Measurements from ENCODE around the gene CYBC1. TPM values are rescaled to one million over a fixed set of nuclear protein-coding genes. Genes with fewer than 3 reads are reported as not detected.

Gene CYBC1
- polyA plus RNA-seq, 3 donors: 160 to 225 (median 217) TPM

GRCh38 chr17:82418001-82418986 lies 32.3 kb downstream of the CYBC1 start, which contains the start of the genes HEXD and OGFOD3:
Gene HEXD (plus strand): TSS chr17:82418347. CDS start chr17:82419800, 1,453 bp downstream.
Gene OGFOD3 (minus strand): TSS chr17:82418586. CDS start chr17:82418485, 101 bp downstream.
- peaks cover 23 to 24% of the 10 kb centered on the region in 2 donors for H3K4me1 ChIP-seq (ENCODE audit: control insufficient read depth in 1 of 2, insufficient read depth in 2 of 2, low read length in 2 of 2)
- Mint-ChIP-seq H3K9me3 (peaks cover 4 to 12% (median 9%) of the 10 kb centered on the region in 7 donors), H3K4me1 (peaks cover 23% of the 10 kb centered on the region), H3K4me3 (peak within 1 kb of the TSS; percentile 85 to 90), H3K36me3 (peaks cover 32 to 37% of the 10 kb centered on the region in 2 donors), H3K27ac (peak within 1 kb of the TSS in 4 of 7 donors; percentile 40 to 85 (median 60)), H3K27me3 (ENCODE audit: low read depth in 3 of 3) (no peaks in the 10 kb centered on the region)
- H3K9me3 ChIP-seq (replicated peaks in 1 of 2; ENCODE audit: control insufficient read depth in 1 of 2, insufficient read depth in 1 of 2, low read length in 2 of 2): peaks cover 0 to 8% of the 10 kb centered on the region in 2 donors
- intact Hi-C loops (cut with micrococcal nuclease): loop anchor here (1.0 to 2.0 kb wide), 2 partner anchors 32 to 33 kb away; partner anchors contain the start of gene CYBC1 (in 2 of the 2)
- TF ChIP-seq, protein P1, sequence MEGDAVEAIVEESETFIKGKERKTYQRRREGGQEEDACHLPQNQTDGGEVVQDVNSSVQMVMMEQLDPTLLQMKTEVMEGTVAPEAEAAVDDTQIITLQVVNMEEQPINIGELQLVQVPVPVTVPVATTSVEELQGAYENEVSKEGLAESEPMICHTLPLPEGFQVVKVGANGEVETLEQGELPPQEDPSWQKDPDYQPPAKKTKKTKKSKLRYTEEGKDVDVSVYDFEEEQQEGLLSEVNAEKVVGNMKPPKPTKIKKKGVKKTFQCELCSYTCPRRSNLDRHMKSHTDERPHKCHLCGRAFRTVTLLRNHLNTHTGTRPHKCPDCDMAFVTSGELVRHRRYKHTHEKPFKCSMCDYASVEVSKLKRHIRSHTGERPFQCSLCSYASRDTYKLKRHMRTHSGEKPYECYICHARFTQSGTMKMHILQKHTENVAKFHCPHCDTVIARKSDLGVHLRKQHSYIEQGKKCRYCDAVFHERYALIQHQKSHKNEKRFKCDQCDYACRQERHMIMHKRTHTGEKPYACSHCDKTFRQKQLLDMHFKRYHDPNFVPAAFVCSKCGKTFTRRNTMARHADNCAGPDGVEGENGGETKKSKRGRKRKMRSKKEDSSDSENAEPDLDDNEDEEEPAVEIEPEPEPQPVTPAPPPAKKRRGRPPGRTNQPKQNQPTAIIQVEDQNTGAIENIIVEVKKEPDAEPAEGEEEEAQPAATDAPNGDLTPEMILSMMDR (IDR thresholded peaks at IDR 0.05): no peak
- peaks cover 11 to 12% of the 10 kb centered on the region in 2 donors for H3K36me3 ChIP-seq (replicated peaks in 1 of 2; ENCODE audit: control insufficient read depth in 1 of 2, insufficient read depth in 2 of 2, low read length in 2 of 2)
- H3K27ac ChIP-seq (ENCODE audit: low read depth in 1 of 2, low read length in 2 of 2): peak within 1 kb of the TSS in 1 of 2 donors; percentile 66
- peak within 1 kb of the TSS; percentile 84 for H2AFZ ChIP-seq (ENCODE audit: insufficient read depth, low read depth, low read length, poor library complexity, severe bottlenecking)
- peaks cover 46% of the 10 kb centered on the region for H4K20me1 ChIP-seq (ENCODE audit: insufficient read depth, low read length)
- H3K27me3 ChIP-seq (ENCODE audit: control insufficient read depth in 2 of 2, insufficient read depth in 2 of 2, low read length in 2 of 2): no peaks in the 10 kb centered on the region
- DNase-seq: peak; percentile 73 to 75 (median 75)
- peak within 1 kb of the TSS; percentile 61 for H3K9ac ChIP-seq (ENCODE audit: insufficient read depth, low read length, poor library complexity, severe bottlenecking)
- H3K79me2 ChIP-seq (ENCODE audit: insufficient read depth, low read length): peaks cover 11% of the 10 kb centered on the region
- H3K4me2 ChIP-seq (replicated peaks; ENCODE audit: extremely low read depth, low read length, poor library complexity, severe bottlenecking): peak within 1 kb of the TSS; percentile 91
- peak within 1 kb of the TSS; percentile 65 to 98 (median 96) for H3K4me3 ChIP-seq (replicated peaks in 1 of 3; ENCODE audit: low read depth in 2 of 3, low read length in 3 of 3)
- WGBS (ENCODE audit: insufficient coverage): 3% methylated on average over 89 of the region's 108 CpGs

- no peak overlapping the region for H3K4me3 Mint-ChIP-seq
- H3K27ac ChIP-seq (ENCODE audit: low read depth in 1 of 2, low read length in 2 of 2): no peak overlapping the region
Measured at GRCh38 chr17:82416771-82417170, 33.8 kb downstream of the CYBC1 start.

More at GRCh38 chr17:82416771-82417170, 33.8 kb downstream of the CYBC1 start:
- WGBS (ENCODE audit: insufficient coverage): 87% methylated on average over 3 of the region's 6 CpGs
- Mint-ChIP-seq H3K36me3 (peaks cover 30 to 32% of the 10 kb centered on the region in 2 donors), H3K27ac (no peak overlapping the region), H3K9me3 (no peaks in the 10 kb centered on the region), H3K4me1 (peaks cover 23% of the 10 kb centered on the region), H3K27me3 (ENCODE audit: low read depth in 3 of 3) (peaks cover 0 to 1% (median 0%) of the 10 kb centered on the region in 3 donors)
- intact Hi-C loops (cut with micrococcal nuclease): no loop called here
- peaks cover 53% of the 10 kb centered on the region for H4K20me1 ChIP-seq (ENCODE audit: insufficient read depth, low read length)
- H3K9ac ChIP-seq (ENCODE audit: insufficient read depth, low read length, poor library complexity, severe bottlenecking): no peak overlapping the region
- TF ChIP-seq, protein P1 (IDR thresholded peaks at IDR 0.05): peak; percentile 15
- peaks cover 11 to 18% of the 10 kb centered on the region in 2 donors for H3K36me3 ChIP-seq (replicated peaks in 1 of 2; ENCODE audit: control insufficient read depth in 1 of 2, insufficient read depth in 2 of 2, low read length in 2 of 2)
- H3K4me2 ChIP-seq (replicated peaks; ENCODE audit: extremely low read depth, low read length, poor library complexity, severe bottlenecking): no peak overlapping the region
- H3K79me2 ChIP-seq (ENCODE audit: insufficient read depth, low read length): peaks cover 11% of the 10 kb centered on the region
- no peaks in the 10 kb centered on the region for H3K9me3 ChIP-seq (replicated peaks in 1 of 2; ENCODE audit: control insufficient read depth in 1 of 2, insufficient read depth in 1 of 2, low read length in 2 of 2)
- H3K27me3 ChIP-seq (ENCODE audit: control insufficient read depth in 2 of 2, insufficient read depth in 2 of 2, low read length in 2 of 2): no peaks in the 10 kb centered on the region
- no peak overlapping the region for H3K4me3 ChIP-seq (replicated peaks in 1 of 3; ENCODE audit: low read depth in 2 of 3, low read length in 3 of 3)
- no peak for DNase-seq
- no peak overlapping the region for H2AFZ ChIP-seq (ENCODE audit: insufficient read depth, low read depth, low read length, poor library complexity, severe bottlenecking)
- H3K4me1 ChIP-seq (ENCODE audit: control insufficient read depth in 1 of 2, insufficient read depth in 2 of 2, low read length in 2 of 2): peaks cover 23 to 24% of the 10 kb centered on the region in 2 donors
